Subcutaneous abdominal adipose tissue (tissue), 5 donors: ENCODE data around the gene WFIKKN1.
"Not testable (repeated sequence)": the region's sequence is repeated elsewhere in the genome, so short reads cannot be mapped to it uniquely, and the experiment has no call there.

Experiments
- H3K27ac ChIP-seq: one replicate; pipeline ENCODE4 v1.7.0; 2013; ENCODE audit warnings: low read depth, mild to moderate bottlenecking, inconsistent platforms, low read length, moderate library complexity
- H3K27me3 ChIP-seq, 5 donors: one replicate each; pipeline ENCODE4 v1.7.0; 2013; ENCODE audit warnings: low read length in 5 of 5, inconsistent platforms in 1 of 5; ENCODE audit not compliant: control insufficient read depth in 5 of 5, insufficient read depth in 4 of 5
- H3K36me3 ChIP-seq, 5 donors: one replicate each; pipeline ENCODE4 v1.7.0; 2013; ENCODE audit warnings: low read length in 5 of 5; ENCODE audit not compliant: control insufficient read depth in 5 of 5, insufficient read depth in 5 of 5
- H3K4me1 ChIP-seq, 5 donors: one replicate each; pipeline ENCODE4 v1.7.0; 2013; ENCODE audit warnings: low read length in 5 of 5, mild to moderate bottlenecking in 3 of 5, moderate library complexity in 1 of 5; ENCODE audit not compliant: control insufficient read depth in 5 of 5, insufficient read depth in 5 of 5
- H3K4me3 ChIP-seq, 5 donors: one replicate each; pipeline ENCODE4 v1.7.0; 2013; ENCODE audit warnings: low read length in 5 of 5, low read depth in 1 of 5
- H3K9ac ChIP-seq, 5 donors: one replicate each; pipeline ENCODE4 v1.7.0; 2013; ENCODE audit warnings: low read length in 5 of 5, mild to moderate bottlenecking in 4 of 5, moderate library complexity in 3 of 5
- H3K9me3 ChIP-seq, 5 donors: one replicate each; pipeline ENCODE4 v1.7.0; 2013; ENCODE audit warnings: low read length in 5 of 5; ENCODE audit not compliant: control insufficient read depth in 5 of 5
- donor health status: healthy.
- donor health status: healthy.
- donor health status: healthy.
- donor health status: healthy.
- donor health status: healthy.

Gene WFIKKN1

GRCh38 chr16:593807-594206 is 37.0 kb upstream of the WFIKKN1 start:
- Histone ChIP-seq H3K27me3 (no peaks in the 10 kb centered on the region), H3K4me1 (peaks cover 13 to 33% (median 31%) of the 10 kb centered on the region in 5 donors), H3K36me3 (peaks cover 0 to 18% (median 8%) of the 10 kb centered on the region in 5 donors), H3K4me3 (no peak overlapping the region), H3K9me3 (no peaks in the 10 kb centered on the region), H3K27ac (no peak overlapping the region), H3K9ac (no peak overlapping the region)

GRCh38 chr16:595094-595528 is 35.7 kb upstream of the WFIKKN1 start:
- Histone ChIP-seq H3K27me3 (no peaks in the 10 kb centered on the region), H3K9me3 (no peaks in the 10 kb centered on the region), H3K4me1 (peaks cover 13 to 33% (median 31%) of the 10 kb centered on the region in 5 donors), H3K27ac (no peak overlapping the region), H3K9ac (no peak overlapping the region), H3K36me3 (peaks cover 0 to 28% (median 14%) of the 10 kb centered on the region in 5 donors), H3K4me3 (no peak overlapping the region)

- no peak overlapping the region for H3K4me3 ChIP-seq
- peaks cover 8 to 25% (median 22%) of the 10 kb centered on the region in 5 donors for H3K4me1 ChIP-seq
- no peak overlapping the region for H3K27ac ChIP-seq
- no peaks in the 10 kb centered on the region for H3K27me3 ChIP-seq
- no peak overlapping the region for H3K9ac ChIP-seq
- H3K36me3 ChIP-seq = peaks cover 0 to 29% (median 14%) of the 10 kb centered on the region in 5 donors
- H3K9me3 ChIP-seq = no peaks in the 10 kb centered on the region
Measured at GRCh38 chr16:595942-596735, 34.6 kb upstream of the WFIKKN1 start.

- no peaks in the 10 kb centered on the region for H3K9me3 ChIP-seq
- H3K4me1 ChIP-seq = peaks cover 7 to 20% (median 17%) of the 10 kb centered on the region in 5 donors
- H3K27ac ChIP-seq = no peak overlapping the region
- no peak overlapping the region for H3K4me3 ChIP-seq
- H3K27me3 ChIP-seq = no peaks in the 10 kb centered on the region
- peaks cover 0 to 32% (median 14%) of the 10 kb centered on the region in 5 donors for H3K36me3 ChIP-seq
- no peak overlapping the region for H3K9ac ChIP-seq
Measured at GRCh38 chr16:596736-597060, 34.1 kb upstream of the WFIKKN1 start.

GRCh38 chr16:597655-598054 is 33.1 kb upstream of the WFIKKN1 start:
- H3K4me1 ChIP-seq = peaks cover 6 to 11% (median 8%) of the 10 kb centered on the region in 5 donors
- peaks cover 0 to 31% (median 14%) of the 10 kb centered on the region in 5 donors for H3K36me3 ChIP-seq
- H3K27me3 ChIP-seq, H3K27ac ChIP-seq, H3K9ac ChIP-seq, H3K4me3 ChIP-seq, H3K9me3 ChIP-seq: not testable (repeated sequence)

GRCh38 chr16:598823-599739 is 31.7 kb upstream of the WFIKKN1 start:
- Histone ChIP-seq H3K36me3 (peaks cover 0 to 24% (median 12%) of the 10 kb centered on the region in 5 donors), H3K9ac (no peak overlapping the region), H3K27ac (no peak overlapping the region), H3K4me3 (no peak overlapping the region), H3K4me1 (no peaks in the 10 kb centered on the region), H3K9me3 (no peaks in the 10 kb centered on the region), H3K27me3 (no peaks in the 10 kb centered on the region)

GRCh38 chr16:600781-601180 is 30.0 kb upstream of the WFIKKN1 start:
- H3K4me3 ChIP-seq = no peak overlapping the region
- H3K36me3 ChIP-seq = peaks cover 0 to 24% (median 12%) of the 10 kb centered on the region in 5 donors
- H3K27me3 ChIP-seq = no peaks in the 10 kb centered on the region
- peaks cover 0 to 6% (median 0%) of the 10 kb centered on the region in 5 donors for H3K9me3 ChIP-seq
- H3K4me1 ChIP-seq = no peaks in the 10 kb centered on the region
- no peak overlapping the region for H3K27ac ChIP-seq
- H3K9ac ChIP-seq = no peak overlapping the region

GRCh38 chr16:603933-604332 is 26.9 kb upstream of the WFIKKN1 start:
- H3K36me3 ChIP-seq = peaks cover 0 to 12% (median 5%) of the 10 kb centered on the region in 5 donors
- H3K9me3 ChIP-seq = peaks cover 0 to 6% (median 0%) of the 10 kb centered on the region in 5 donors
- H3K4me1 ChIP-seq = no peaks in the 10 kb centered on the region
- H3K4me3 ChIP-seq = no peak overlapping the region
- no peak overlapping the region for H3K27ac ChIP-seq
- no peaks in the 10 kb centered on the region for H3K27me3 ChIP-seq
- H3K9ac ChIP-seq = no peak overlapping the region

GRCh38 chr16:606656-607307 is 24.0 kb upstream of the WFIKKN1 start:
- no peaks in the 10 kb centered on the region for H3K27me3 ChIP-seq
- no peak overlapping the region for H3K9ac ChIP-seq
- no peaks in the 10 kb centered on the region for H3K36me3 ChIP-seq
- peaks cover 0 to 6% (median 0%) of the 10 kb centered on the region in 5 donors for H3K9me3 ChIP-seq
- peaks cover 0 to 4% (median 0%) of the 10 kb centered on the region in 5 donors for H3K4me1 ChIP-seq
- no peak overlapping the region for H3K4me3 ChIP-seq
- H3K27ac ChIP-seq = no peak overlapping the region
